Skeletal muscle cell (primary cell): ENCODE results near the gene KRTAP5-1.
A peak's percentile ranks its signal among the peaks of the same experiment; 100 is the strongest.

Source experiments
- DNase-seq: peaks from one replicate; pipeline ENCODE4 v3.0.0-alpha.2; 2010; ENCODE audit warnings: low read depth
- H3K4me3 ChIP-seq: 2 replicates; pipeline ENCODE4 v1.5.1; 2011; ENCODE audit warnings: low read depth, mild to moderate bottlenecking, control low read depth, low read length, moderate library complexity

The KRTAP5-1 gene

DNA sequence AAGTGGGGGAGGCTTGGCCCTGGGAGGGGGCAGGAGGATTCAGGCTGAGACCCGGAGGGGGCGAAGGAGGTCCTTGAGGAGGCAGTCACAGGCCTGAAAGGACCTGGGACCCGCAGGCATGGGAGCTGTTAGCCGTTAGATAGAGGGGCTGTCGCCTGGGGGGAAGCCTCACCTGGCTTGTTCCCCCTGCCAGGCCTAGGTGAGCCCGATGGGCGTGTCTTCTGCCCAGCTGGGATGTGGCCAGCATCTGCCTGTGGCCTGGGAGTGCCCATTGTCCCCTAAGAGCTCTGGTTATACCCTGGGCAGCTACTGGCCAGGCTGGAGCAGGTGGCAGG lies 11.2 kb downstream of the KRTAP5-1 start:
- no peak for DNase-seq
- H3K4me3 ChIP-seq: no peak overlapping the region

DNA sequence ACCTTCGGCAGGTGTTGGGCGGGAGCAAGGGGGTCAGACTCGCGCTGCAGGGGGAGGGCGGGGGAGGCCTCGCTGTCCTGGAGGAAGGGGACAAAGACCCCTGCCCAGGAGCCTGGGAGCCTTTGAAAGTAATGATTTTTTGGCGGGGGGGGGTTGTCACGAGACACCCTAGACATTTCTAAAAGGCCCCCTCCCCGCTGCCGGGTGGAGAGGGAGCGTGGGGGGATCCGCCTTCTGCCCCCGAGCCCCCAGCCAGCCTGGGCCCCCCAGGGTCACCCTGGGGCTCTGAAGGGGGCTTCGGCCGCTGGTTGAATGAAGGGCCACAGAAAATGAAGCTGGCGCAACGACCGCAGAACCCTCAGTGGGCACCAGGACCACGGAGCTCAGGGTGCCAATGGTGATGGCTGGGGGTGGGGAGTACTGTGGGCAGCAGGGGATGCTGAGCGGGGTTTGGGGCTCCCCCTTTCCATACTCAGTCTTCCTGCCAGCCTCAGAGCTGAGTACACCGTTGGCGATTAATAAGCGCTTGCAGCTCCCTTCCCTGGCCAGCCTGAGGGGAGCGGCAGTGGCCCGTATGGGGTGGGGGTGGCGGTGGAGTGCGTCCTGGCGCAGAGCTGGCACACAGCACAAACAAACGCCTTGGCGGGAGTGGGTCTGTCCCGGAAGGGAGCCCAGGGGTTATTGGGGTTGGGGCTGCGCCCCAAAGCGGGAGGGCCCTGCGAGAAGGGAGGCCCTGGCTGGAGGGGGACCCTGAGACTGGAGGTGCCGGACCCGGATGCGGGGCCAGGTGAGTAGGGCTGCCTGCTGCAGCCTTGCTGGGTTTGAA lies 11.8 kb downstream of the KRTAP5-1 start:
- no peak for DNase-seq
- no peak overlapping the region for H3K4me3 ChIP-seq

DNA sequence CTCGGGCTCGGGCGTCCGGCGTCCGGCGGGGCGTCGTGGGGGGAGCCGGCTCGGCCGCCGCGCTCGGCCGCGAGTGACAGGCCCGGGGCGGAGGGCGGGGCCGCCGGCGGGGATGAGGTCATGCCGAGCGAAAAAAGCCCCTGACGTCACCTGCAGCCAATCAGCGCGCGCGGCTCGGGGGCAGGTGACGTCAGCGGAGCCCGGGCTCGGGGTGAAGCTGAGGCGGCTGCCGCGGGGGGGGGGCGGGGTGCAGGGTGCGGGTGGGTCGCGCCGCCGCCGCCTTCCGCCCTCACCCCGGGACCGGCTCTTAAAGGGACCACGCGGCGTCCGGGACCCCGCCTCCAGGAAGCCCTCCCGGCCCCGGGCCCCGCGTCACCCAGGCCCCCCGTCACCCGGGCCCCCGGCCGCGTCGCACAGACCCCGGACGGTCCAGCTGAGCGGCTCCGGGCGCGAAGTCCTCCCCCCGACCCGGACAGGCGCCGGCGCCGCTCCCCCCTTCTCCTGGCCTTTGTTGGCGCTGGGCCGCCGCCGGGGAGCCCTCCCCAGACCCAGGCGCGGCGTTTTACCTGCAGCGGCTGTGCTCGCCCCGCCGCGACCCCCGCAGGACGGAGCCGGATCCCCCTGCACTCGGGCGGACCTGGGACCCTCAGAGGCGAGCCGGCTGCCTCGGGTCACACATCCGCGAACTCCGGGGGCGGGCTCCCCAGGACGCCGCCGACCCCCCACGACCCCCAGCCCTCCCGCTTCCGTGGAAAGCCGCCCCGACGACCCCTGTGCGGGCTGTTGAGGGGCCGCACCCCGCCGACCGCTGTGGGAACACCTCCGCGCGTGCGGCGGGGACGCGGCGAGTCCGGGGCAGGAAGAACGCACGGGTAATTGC lies 12.6 kb downstream of the KRTAP5-1 start, which contains the start of gene DUSP8:
TSS of gene DUSP8 (minus strand) at position 75 of the 880 bp plus-strand sequence. CDS start 6,445 bp downstream, outside the sequence.
- H3K4me3 ChIP-seq: peak within 1 kb of the TSS; percentile 54
- DNase-seq: peak; percentile 25

DNA sequence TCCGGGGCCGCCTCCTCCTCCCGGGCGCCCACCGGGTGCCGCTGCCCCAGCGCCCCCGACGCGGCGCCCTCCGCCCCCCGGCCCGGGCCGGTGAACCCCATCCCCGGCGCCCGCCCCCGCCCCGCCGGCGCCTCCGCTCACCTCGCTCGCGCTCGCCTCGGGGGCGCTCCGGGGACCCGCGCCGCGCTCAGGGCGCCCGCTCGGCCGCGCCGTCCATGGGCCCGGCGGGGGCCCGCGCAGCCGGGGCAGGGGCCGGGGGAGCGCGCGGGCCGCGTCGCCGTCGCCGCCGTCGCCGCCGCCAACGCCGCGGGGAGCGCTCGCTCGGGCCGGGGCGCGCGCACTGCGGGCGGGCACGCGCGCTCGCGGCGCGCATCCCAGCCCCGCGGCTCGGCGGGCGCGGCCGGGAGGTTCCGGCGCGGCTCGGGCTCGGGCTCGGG lies 13.3 kb downstream of the KRTAP5-1 start:
- DNase-seq: no peak
- H3K4me3 ChIP-seq: peak overlapping the region; percentile 54

DNA sequence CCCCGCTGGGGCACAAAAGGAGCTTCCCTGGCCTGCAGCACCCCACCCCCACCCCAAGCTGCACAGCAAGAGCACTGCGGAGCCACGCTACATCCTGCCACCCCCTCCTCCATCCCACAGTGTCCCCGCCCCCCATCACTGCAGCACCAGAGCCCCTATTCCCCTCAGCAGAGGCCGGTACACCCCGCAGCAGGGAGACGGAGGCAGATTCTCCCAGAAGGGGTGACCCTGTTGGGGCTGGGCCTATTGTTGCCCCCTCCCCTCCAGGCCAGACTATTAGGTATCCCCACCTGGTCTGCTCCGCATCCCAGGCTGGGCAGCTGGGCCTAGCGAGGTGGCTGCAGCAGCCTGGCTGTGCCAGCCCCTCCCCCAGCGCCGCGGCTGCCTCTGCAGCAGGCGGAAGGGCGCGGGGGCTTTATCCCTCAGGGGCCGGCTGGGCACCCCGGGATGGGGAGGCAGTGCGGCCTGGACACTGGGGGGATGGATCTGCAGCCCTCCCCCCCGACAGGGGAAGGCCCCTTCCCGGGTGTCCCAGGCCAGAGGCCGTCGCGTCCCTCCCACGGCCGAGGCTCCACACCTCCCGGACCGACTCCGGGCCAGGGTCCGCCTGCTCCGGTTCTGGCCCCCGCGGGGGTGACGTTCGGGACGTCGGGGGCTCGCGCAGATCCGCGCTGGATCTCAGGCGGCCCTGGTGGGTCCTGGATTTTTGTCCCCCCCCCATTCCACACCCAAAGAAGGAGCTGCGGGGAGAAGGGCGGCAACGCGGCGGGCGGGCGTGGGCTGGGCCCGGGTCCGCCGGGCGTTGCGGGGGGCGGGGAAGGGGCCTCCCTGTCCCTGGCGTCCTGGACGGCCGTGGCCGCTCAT lies 14.0 kb downstream of the KRTAP5-1 start:
- DNase-seq: no peak
- peak overlapping the region; percentile 54 for H3K4me3 ChIP-seq

DNA sequence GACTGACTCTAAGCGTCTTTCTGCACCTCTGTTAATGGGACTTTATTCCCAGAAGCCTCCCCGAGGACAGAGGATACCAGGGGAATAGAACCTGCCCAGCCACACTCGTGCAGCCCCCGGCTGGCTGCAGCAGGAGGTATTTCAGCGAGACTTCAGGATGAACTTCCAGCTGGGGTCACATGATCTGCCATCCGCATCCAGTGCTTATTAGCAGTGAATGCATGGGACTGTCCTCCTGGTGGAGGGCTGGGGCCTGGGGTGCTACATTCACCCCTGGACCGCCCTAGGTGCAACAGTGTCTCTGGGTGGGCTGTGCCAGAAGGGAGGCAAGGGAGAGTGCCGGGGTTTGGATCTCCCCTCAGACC lies 14.6 kb downstream of the KRTAP5-1 start:
- no peak for DNase-seq
- H3K4me3 ChIP-seq: no peak overlapping the region

DNA sequence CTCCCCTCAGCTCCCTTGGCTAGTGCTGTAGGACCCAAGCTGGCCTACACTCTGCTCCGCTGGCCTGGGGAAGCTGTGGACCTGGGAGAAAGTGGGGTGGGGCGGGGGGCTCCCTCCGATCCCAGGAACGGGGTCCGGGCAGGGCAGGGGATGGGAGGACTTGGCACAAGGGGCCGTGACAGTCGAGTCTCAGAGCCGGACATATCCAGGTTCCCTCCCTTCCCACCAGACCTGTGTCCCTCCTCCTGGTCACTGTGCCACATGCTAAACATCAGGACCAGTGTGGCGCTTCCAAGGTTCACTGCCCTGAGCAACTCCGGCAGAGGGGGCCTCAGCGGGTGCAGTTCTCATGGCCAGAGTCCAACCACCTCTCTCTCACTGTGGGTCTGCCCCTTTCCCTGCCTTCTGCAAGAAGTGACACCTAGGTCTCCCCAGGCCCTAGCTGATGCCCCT lies 15.1 kb downstream of the KRTAP5-1 start:
- DNase-seq: no peak
- no peak overlapping the region for H3K4me3 ChIP-seq

DNA sequence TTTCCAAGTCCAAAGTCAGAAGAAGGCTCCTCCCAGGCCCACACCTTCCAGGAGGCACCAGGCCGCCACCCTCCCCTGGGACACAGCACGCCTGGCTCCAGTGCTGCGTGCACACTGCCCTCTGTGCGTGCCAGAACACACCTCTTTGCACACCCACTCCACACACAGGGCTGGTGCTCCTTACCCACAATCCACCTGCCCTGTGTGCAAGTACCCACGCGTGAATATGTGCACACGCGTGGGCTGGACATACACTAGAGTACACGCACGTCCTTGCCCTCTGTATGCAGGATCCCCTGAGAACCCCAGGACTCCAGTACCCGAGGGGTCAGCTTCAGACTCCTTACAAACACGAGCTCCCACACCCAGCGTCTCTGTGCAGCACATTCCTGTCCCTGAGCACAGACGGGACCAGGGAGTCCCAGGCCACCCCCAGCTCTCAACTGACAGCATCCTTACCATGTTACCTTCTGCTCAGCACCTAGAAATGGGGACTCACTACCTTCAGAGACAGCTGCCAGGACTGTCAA lies 15.8 kb downstream of the KRTAP5-1 start:
- no peak for DNase-seq
- H3K4me3 ChIP-seq: no peak overlapping the region

DNA sequence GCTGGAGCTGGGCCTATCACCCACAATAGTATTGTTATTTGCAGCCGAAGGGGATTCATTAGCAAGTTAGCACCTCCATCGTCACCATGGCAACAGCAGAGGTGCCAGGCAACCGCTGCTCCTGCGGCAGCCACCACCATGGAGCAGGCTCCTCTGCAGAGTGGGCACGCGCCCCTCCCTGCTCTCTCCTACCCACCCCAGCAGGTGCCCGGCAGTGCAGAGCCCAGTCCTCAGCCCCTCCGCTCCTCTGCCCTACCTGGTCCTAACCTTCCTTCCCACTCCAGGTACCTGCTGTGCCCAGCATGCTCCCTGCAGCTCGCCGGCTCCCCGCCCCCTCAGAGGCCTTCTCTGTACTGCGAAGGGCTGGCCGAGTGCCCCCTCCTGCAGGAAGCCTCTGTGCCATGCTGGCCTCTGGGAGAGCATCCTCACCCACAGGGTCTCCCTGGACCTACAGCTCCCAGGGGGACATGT lies 16.6 kb downstream of the KRTAP5-1 start:
- no peak overlapping the region for H3K4me3 ChIP-seq
- no peak for DNase-seq

DNA sequence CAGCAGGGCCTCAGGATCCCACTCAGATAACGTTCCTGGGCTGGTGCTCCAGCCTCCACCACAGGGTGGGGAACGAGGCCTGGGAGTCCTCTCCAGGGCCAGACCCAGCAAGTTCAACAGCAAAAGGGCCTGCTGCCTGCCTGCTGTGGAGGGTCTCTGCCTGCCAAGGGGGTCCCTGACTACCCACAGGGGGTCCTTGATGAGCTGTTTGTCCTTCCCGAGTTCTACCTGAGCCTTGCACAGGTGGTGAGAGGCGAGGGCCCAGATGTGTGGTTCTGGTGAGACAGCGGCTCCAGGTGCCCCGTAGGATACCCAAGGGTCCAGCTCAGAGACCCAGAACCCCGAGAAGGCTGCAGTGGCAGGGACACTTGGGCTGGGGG lies 17.4 kb downstream of the KRTAP5-1 start:
- DNase-seq: no peak
- no peak overlapping the region for H3K4me3 ChIP-seq

DNA sequence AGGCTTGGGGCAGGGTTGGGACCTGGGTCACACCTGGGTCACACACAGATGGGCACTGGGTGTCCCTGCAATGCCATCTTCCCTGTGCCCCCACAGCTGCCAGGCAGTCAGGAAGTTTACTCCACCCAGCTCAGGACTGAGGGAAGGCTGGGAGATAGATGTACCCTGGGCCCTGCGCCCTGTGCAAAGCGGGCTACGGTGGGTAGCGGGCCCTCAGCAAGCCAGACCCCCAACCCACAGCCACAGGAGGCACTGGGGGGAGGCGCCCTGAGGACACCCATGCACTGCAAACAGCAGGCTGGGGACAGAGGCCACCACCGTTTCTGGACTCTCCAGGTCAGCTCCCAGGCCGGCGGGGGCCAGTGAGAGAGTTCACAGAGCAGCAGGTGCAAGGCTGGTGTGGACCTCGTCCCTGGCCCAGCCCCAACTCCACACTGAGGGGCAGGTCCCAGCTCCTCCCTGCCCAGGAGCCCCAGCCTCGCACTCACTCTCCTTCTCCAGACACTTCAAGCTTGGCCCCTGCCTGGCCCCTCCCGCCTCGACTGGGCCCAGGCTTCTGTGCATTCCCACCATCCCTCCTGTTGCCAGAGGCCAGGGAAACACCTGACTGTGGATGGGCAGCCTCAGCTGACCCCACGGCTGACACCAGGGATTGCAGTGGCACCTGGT lies 17.9 kb downstream of the KRTAP5-1 start:
- no peak overlapping the region for H3K4me3 ChIP-seq
- DNase-seq: no peak

DNA sequence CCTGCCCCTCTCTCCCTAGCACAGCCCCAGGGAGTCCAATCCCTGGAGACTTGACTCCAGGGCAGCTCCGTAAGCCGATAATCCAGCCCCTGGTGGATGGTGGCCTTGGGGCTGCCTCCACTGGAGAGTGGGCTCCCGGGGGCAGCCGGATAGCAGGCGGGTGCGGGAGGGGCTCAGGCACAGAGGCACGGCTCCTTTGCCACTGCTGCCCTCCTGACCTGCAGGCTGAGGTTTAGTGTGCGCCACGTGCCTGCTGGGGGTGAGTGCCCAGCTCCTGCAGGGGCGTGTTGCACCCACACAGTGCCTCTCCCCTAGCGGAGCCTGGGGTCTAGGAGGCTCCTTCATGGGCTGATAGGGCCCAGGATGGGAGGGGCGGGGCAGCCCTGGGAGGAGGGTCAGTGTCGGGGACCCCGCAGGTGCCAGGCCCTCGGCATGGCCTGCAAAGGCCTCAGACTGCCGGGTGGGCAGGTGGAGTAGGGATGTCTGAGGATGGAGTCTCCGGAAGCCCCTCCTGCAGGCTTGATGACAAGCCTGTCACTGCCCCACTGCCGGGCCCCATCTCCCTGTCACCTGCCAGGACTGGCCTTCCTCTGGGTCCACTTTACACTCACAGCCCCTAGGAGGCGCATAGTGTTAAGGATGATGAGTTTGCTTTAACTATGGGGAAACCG lies 18.6 kb downstream of the KRTAP5-1 start:
- no peak for DNase-seq
- H3K4me3 ChIP-seq: no peak overlapping the region

DNA sequence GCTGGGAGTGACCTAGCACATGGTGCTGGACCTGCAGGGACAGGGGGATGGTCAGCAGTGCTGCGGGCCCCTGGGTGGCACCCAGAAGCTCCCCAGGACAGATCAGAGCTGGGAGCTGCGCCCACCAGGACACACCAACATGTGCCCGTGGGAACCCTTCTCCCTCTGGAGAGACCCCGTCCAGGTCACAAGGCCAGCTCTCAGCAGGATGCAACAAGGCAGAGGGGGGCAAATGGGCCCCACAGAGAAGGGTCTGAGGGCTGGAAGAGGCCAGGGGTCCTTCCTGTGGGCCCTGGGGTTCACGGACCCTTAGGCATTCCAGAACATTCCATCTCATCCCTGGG lies 19.2 kb downstream of the KRTAP5-1 start:
- DNase-seq: no peak
- no peak overlapping the region for H3K4me3 ChIP-seq

DNA sequence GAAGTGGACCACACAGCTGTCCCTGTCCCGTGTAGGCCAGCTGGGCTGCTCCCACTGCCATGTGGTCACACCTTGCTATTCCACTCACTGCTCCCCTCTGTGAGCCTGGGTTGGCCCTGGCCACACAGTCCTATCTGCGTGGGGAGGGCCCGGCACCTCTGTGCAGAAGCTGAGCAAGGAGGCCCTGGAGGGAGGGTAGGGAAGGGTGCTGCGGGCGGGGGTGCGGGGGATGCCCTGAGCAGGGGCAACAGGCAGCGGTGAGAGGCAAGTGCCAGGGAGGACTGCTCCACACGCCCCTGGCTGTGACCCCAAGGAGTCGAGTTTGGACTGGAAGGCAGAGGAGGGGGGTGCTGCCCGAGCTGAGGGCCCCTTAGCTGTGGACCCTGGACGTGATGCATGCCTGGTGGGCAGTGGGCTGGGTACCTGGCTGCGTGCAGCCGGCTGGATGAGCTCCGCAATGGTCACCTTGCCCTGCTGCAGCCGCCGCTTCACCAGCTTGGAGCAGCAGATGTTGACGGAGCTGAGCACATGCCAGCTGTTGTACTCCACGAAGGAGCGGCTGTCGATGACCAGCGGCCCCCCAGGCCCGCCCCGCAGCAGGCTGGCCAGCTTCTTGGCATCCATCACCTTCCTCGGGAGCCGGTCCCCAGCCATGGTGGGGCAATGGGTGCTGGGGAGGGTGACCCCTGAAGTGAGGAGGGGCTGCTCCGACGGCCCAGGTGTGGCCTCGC lies 19.7 kb downstream of the KRTAP5-1 start:
- DNase-seq: no peak
- H3K4me3 ChIP-seq: no peak overlapping the region

DNA sequence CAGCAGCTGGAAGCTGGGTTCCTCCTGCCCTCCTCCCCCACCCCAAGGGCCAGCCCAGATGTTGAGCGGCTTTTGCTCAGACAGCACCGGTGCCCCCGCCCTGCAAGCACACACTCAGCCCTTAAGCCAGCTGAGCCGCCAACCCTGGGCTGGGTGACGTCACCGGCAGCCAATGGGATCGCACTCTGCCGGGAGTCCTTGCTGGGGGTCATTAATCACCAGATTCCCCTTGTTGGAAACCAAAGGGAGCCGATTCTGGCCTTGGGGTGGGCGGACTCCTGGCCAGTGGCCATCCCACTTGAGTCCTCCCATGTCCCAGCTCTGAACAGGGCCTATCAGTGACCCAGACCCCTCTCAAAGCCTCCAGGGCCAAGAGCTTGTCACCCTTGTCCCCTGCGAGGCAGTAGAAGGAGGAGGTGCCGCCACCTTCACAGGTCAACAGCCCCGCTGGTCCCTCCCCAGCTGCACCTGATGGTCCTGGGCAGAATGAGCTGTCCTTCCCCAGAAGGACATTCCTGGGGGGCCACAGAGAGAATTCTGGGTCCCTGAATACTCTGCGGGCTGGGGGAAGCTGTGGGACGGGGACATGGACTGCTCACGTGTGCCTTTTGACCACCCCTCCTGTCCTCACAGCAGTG lies 20.4 kb downstream of the KRTAP5-1 start:
- DNase-seq: peak; percentile 68
- H3K4me3 ChIP-seq: no peak overlapping the region

DNA sequence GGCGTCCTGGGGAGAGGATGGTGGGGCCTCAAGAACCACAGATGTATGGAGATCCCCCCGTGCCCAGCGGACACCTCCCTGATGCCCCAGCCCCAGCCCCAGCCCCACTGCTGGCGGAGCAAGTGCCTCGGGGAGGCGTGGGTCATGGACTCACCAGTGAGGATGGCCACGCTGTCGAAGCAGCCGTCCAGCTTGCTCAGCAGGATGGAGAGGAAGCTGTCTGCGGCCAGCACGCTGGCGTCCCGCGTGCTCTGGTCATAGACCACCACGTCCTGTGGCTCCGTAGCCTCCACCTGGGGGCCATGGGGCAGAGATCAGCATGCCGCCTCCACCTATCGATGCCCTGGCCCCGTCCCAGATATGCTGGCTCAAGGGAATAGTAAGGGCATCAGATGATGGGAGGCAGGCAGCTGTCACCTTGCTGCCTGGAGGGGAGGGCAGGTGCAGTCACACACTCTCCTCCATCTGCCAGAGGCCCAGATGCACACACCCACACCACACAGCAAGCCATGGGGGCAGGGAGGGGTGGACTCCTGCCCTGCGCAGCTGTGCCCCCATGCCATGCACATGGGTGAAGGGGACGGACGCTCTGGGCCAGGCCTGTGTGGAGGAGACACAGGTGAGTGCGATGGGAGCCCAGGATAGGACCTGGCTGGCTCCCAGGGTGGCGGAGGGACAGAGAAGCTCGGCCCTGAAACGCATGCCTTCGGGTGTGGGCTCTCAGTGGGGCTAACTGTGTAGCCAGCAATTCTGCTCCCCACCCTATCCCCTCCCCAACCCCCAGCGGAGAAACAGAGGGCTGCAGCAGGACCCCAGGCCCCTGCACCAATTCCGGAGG lies 21.2 kb downstream of the KRTAP5-1 start:
- no peak for DNase-seq

More for the DNA sequence above, 21.2 kb downstream of the KRTAP5-1 start:
- no peak overlapping the region for H3K4me3 ChIP-seq
